GM19025 (cell line): ENCODE measurements around the gene HOXB9.

Source experiments
- ATAC-seq: cut with Tn5 transposase; IDR thresholded peaks from one replicate; pipeline ENCODE4 v1.9.1; 2021; ENCODE audit warnings: mild to moderate bottlenecking, low read depth, moderate library complexity; ENCODE audit not compliant: unreplicated experiment

Gene HOXB9

GRCh38 chr17:48612854-48613691 lies 13.1 kb downstream of the HOXB9 start:
- no peak for ATAC-seq

- ATAC-seq = no peak
These were observed 13.7 kb downstream of the HOXB9 start for GRCh38 chr17:48612456-48612853.

- ATAC-seq = no peak
These were observed 14.3 kb downstream of the HOXB9 start for GRCh38 chr17:48611681-48612455.

- peak; percentile 17 for ATAC-seq
These were observed 14.9 kb downstream of the HOXB9 start for GRCh38 chr17:48611213-48611612.

- peak; percentile 38 for ATAC-seq
These were observed 15.6 kb downstream of the HOXB9 start, which contains the start of gene HOXB7 for GRCh38 chr17:48610282-48611211. Gene HOXB7 (minus strand): TSS chr17:48611017. CDS start chr17:48610918, 99 bp downstream.

GRCh38 chr17:48609759-48610281 lies 16.3 kb downstream of the HOXB9 start:
- ATAC-seq = no peak

GRCh38 chr17:48609033-48609432 lies 17.1 kb downstream of the HOXB9 start:
- no peak for ATAC-seq

- ATAC-seq = no peak
These were observed 17.7 kb downstream of the HOXB9 start for GRCh38 chr17:48608494-48608834.

GRCh38 chr17:48606892-48607614 lies 19.1 kb downstream of the HOXB9 start:
- no peak for ATAC-seq

GRCh38 chr17:48605991-48606891 lies 19.9 kb downstream of the HOXB9 start:
- no peak for ATAC-seq

- no peak for ATAC-seq
These were observed 20.7 kb downstream of the HOXB9 start for GRCh38 chr17:48605409-48605919.

- ATAC-seq = no peak
These were observed 21.3 kb downstream of the HOXB9 start, which contains the start of gene HOXB6 for GRCh38 chr17:48604770-48605329. Gene HOXB6 (minus strand): TSS chr17:48604986. CDS start chr17:48598150, 6,836 bp downstream.

GRCh38 chr17:48603959-48604769 lies 22.0 kb downstream of the HOXB9 start:
- no peak for ATAC-seq

- no peak for ATAC-seq
These were observed 24.4 kb downstream of the HOXB9 start for GRCh38 chr17:48601539-48602425.

- no peak for ATAC-seq
These were observed 25.0 kb downstream of the HOXB9 start for GRCh38 chr17:48601207-48601538.
